NCI-H748 (cell line): Measurements from ENCODE around the gene PPM1L.
A peak's percentile ranks its signal among the peaks of the same experiment; 100 is the strongest.
"Not testable (repeated sequence)": the region's sequence is repeated elsewhere in the genome, so short reads cannot be mapped to it uniquely, and the experiment has no call there.

Experiments
- DNase-seq: peaks from one replicate; lab custom pipeline; 2025; ENCODE audit not compliant: unreplicated experiment; lab: John Stamatoyannopoulos, UW

The PPM1L gene

DNA sequence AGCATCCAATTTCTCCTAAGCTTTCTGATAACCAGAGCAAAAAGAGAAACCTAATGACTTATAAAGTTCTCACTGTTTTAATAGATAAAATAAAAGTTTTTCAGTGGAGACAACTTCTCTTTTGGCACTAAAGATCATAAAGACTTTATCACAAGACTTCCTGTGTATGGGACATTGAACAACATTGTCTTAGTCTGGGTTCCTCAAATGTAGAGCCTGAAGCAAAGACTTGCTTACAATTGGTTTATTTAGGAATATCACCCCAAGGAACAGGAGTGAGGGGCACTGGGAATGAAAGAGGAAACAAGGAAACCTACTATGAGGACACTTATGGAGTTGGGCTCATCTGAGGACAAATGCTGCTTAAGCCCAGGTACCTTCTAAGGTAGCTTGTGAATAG, 221.7 kb downstream of the PPM1L start:
- DNase-seq, result no peak

DNA sequence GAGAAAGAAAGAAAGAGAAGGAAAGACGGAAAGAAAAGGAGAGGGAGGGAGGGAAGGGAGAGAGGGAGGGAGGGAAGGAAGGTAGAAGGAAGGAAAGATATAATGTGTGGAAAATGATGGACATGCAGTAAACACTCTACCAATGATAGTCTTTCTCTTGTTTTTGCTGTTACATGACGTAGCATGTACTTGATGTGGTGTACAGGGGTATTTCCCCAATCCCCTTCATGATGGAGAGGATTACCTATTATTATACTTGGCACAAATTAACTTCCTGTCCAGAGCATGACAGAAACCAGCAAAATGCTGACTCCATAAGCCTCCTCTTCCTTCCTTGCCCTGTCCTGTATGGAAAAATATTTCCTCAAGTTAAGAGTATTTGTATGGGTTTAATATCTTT, 224.7 kb downstream of the PPM1L start:
- DNase-seq, result no peak

DNA sequence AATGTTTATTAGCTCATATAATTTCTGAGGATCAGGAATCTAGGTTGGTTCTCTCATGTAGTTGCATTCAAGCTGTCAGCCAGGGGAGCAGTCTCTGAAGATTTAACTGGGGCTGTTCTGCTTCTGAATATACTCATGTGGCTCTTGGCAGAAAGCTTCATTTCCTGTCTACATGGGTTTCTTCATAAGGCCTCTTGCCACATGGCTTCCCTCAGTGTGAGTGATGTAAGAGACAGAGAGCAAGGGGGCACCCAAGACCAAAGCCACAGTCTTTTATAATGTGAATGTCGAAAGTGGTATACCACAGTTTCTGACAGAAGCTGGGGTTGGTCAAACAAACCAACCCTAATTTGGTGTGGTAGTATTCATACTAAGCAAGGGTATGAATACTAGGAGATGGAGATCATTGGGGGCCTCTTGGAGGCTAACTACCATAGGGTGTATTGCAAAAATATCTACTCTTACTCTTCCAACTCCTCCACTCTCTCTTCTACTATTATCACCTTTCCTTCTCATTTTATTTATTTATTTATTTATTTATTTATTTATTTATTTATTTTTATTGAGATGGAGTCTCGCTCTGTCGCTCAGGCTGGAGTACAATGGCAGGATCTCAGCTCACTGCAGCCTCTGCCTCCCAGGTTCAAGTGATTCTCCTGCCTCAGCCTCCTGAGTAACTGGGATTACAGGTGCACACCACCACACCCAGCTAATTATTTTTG, 225.3 kb downstream of the PPM1L start:
- no peak for DNase-seq

DNA sequence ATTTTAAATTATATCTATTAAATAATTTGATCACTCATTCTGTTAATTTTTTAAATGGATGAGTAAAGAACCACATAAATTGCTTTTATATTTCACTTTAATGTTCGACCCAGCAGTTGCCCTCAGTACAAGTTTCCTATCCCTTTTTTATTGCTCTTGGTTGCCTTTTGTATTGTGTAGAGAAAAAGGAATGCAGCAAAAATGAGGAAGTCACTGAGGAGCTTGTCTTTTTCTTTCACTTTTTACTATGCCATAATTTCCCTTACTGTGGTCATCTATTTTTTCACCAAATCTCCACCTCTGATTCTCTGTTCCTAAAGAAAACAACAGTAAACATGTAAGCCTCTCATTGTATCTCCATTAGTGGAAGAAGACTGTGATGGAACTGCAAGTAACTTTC, 226.5 kb downstream of the PPM1L start:
- DNase-seq, result no peak

DNA sequence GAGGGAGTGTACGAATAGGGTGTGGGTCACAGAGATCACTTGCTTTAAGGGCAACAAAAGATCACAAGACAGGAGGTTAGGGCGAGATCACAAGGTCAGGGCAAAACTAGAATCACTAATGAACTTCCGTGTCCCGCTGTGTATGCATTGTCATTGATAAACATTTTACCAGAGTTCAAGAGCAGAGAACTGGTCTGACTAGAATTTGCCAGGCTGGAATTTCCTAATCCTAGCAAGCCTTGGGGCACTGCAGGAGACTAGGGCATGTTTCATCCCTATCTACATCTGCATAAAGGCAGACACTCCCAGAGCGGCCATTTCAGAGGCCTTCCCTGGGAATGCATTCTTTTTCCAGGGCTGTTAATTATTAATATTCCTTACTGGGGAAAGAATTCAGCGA, 227.9 kb downstream of the PPM1L start:
- not testable (repeated sequence) for DNase-seq

DNA sequence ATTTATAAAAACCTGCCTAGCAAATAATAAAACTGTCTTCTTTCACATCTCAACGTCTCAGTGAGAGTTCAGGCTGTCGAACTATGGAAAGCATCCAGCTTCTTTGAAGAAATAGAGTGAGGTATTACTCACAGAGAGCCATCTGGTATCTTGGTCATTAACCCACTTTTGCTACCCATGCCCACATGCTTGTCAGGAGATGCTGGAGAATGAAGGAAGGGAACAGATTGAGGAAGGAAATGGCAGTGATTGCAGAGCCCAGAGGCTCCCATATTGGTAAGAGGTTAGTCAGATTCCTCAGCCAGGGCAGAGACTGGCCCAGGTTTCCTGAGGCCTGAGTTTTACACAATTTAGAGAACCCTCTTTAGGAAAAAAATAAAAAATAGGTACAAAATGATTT, 230.0 kb downstream of the PPM1L start:
- no peak for DNase-seq

DNA sequence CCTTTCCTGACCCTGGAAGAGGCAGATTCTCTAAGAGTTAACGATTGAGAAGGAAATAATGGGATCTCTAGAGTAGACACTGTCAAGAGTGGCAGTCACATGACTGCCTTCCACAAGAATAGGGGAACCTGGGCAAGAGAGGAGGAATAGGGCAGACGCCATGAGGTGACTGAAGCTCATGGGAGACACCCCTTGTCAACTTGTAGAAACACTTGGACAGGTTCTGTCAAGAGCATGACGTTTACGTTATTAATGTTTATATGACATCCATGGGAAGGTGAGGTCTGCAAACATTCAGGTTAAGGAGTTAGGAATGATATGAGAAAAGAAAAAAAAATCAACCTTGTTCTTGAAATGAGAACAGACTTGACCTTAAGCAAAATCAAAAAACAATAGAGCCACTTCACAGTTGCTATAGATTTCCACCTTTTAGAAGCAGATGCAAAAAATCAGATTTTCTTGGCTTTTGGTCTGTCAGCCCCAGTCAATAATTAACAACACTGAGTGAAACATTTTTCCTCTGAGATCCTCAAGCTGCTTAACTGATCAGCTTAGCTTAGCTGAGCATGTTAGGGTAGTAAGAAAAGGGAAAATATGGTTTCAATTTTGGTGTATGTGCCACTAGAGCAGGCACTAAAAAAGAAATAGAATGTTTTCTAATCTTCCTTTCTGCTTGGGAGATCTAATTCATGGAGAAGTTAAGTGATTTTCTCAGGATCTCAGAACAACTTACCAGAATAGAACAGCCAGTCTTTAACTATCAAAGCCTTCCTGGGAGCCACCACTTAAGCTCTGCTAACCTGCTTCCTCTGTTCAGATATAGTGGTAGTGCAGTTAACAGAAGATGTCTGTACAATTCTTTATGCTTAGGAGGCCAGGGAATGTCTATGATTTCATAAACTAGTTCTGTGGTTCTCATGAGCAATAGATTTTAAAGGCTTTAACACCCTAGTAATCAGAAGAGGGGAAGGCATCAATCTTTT, 232.2 kb downstream of the PPM1L start:
- no peak for DNase-seq

DNA sequence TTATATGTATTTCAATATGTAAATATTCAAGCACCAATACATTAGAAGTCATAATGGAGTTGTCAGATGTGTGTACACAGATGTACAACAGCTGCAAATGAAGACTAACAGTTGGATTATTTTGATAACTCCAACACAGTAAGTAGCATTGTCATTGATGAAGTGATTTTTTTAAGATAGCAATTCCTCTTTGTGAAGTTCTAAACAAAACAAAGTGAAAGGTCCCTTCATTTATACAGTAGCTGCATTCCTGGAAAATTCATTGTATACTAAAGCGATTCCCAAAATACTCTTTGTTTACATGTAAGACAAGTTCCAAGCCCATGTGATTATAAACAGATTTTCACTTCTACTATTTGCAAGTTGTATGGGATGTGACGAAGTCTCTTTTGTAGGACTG, 234.4 kb downstream of the PPM1L start:
- DNase-seq, result no peak

DNA sequence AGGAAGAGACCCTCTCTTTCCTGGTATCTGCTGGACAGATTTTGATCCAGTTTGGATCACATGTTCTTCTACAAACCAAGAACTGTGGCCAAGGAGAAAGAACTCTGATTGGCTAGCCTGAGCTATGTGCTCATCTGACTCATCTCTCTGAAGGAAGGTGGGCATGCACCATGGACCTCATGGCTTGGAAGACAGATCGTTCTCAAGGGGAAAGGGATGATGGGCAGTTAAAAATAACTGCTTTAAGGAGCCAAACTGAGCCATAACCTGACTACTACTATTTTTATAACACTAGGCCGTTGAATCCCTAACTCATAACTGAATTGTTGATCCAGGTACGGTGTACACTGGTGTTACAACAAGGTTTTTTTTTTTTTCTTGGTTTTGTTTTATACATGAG, 236.7 kb downstream of the PPM1L start:
- DNase-seq, result no peak

DNA sequence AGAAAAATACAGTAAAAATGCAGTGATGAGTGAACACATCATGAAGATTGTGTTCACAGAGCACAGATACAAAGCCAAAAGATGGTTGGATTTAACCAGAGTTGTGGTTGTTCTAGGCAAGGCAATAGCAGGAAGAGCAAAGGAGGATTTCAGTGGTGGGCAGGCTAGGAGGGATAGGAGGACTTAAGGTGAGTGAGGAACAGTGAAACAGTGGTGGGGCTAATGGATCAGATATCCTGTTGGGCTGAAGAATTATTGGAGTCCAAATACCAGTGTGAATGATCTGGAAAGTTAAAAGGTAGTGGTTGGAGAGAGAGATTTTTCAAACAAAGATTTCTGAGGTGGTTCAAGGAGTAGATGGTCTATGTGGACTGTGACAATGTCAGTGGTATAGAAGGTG, 240.8 kb downstream of the PPM1L start:
- no peak for DNase-seq

DNA sequence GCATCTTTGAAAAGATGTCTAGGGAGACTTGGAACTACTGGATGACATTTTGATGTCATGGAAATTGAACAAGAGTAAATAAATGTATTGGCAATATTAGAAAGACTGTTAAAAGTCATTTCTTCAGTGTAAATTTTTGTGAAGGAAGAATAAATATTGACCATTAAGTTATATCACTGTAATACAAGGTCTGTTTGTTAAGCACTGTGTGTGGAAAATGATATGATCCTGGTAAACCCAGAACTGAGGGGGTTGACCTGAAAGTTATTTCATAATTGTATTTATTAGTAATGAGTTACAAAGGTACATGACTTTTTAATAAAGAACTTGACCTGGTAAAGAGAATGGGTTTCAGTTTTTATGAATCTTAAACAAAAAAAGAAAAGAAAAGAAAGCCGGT, 242.6 kb downstream of the PPM1L start:
- no peak for DNase-seq

DNA sequence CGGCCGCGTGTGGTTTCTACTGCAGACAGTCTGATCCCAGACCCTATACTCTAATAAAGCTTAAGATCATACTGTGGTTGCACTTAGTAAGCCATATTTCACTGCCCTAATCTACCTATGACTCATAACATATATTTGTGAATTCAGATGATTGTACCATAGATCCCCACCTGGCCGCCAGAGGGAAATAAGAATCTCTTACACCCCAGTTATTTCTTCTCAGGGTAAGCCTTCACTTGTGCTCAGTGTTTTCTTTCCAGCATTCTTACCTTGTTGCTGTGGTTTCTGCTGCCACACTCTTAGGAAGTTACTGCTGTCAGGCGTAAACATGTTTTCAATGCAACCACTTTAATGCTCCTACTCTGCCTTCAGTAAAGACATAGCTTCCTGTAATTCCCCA, 243.2 kb downstream of the PPM1L start:
- DNase-seq, result no peak

DNA sequence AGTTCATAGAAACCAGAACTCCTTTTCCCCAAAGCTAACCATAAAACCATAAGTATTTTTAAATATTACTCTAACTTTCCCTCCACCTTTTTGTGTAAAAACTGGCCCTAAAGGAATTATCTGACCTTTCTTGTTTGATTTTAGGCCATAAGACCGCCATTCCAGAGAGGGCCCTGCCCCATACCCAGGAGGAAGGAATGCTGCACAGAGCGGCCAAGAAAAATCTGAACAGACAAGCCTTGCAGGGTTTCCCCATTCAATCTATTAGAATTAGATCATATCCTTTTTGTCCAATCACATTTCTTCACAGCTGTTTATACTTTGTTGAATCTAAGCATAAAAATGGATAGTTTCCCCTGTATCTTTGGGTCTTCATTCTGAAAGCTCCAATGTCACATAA, 252.1 kb downstream of the PPM1L start:
- no peak for DNase-seq

DNA sequence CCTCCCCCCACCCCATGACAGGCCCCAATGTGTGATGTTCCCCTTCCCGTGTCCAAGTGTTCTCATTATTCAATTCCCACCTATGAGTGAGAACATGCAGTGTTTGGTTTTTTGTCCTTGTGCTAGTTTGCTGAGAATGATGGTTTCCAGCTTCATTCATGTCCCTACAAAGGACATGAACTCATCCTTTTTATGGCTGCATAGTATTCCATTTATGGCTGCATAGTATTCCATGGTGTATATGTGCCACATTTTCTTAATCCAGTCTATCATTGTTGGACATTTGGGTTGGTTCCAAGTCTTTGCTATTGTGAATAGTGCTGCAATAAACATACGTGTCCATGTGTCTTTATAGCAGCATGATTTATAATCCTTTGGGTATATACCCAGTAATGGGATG, 254.1 kb downstream of the PPM1L start:
- DNase-seq, result not testable (repeated sequence)

DNA sequence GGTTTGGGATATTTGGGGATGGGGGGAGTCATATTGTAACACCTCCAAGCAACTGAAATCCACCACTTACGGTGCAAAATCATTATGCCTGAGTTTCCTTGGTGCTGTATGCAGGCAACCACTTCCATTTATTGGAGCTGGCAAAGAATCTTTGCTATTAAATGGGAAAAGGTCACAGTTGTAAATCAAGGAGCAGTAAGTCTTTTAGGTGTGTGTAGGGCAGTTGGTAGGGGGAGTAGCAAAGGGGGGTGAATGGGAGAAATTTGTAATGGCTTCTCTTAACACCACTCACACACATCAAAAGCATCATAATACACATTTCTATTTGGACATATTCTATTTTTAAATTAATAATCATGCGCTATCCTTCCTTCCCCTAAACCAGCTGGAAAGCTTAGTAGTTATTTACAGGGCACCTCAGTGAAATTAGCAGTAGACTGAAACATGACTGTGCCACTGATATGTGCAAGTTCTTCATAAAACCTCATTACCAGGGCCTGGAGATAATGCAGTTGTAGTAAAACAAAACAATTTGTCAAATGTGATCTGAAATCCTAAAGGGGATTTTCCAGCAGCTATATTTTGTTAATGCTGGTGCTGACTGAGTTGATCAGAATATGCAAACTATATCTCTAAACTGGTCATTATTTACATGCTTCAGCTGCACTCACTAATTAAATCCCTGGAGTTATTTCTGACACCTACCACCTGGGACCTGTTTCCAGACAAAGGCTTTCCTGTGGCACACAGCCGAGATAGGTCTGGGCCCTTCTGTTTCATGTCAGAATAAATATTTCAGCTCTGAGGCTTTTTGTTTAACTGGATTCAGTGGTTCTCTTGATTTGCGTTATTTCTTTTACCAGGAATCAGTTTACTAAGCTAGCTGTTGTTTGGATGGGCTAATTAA, 259.1 kb downstream of the PPM1L start:
- peak; percentile 3 for DNase-seq

DNA sequence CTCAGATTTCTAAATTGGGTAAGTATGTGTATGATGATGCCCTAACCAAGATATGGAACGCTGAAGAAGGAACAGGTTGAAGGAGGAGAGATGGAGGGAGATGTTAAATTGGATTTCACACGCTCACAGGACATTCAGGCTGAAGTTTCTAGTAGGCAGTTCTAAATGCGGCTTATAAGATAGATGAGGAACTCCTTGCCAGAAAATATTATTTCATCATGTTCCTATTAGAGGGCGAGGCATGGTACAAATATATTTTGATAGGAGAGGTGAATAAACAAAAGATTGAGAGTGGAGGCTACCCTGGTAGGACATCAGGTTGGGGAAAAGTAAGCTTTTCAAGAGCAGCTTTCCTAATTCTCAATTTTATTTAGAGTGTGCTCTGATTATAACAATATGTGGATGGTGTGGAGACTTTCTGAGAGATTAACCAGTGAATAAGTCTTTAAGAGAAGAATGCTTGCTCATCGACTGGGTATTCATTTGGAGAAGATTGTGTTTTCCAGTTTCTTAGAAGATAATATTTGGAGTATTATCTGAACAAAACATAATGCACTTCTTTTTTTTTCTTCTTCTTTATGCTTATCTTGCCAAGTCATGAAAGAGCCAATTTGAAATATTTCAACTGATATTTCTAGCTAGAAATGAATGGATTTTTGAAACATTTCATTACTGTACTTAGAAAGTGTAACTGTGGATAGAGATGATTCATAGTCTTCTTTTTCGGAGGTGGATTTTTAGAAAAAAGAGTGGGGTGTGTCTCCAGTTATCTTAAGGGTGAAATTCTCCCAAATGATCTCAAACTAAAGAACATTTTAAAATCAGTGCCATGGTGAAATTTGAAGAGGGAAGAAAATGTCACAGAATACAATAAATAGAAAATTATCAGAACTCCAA, 260.6 kb downstream of the PPM1L start:
- DNase-seq, result no peak

DNA sequence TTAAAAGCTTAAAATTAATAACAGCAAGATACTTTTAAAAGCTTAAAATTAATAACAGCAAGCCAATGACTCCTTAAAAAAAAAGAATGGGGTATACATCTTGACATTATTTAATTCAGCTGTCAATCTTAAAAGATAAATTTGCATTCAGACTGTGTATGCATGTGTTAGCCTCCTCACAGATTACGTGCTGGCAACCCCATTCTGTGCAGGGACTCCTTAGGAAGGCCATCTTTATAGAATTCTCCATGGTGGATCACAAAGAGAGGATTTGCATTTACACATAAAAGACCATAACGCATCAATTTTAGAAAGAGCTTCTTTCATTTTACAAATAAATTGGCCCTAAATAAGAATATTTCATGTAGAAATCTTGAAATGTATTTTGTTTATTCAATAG, 261.9 kb downstream of the PPM1L start:
- DNase-seq, result no peak

DNA sequence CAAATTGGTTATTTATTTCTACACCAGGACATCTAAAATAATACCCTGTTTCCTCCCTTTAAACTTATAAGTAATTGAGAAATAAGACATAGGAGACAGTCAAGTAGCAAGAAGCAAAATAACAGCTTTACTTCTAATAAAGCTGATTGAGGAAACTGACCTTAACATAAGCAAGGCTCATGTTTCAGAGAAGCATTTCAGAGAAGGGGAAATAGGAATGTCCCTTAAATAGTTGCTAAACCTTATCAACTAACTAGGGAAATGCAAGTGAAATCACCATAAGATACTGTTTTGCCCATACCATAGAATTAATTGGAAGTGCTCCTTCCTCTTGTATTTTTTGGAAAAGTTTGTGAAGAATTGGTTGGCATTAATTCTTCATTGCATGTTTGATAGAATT, 264.2 kb downstream of the PPM1L start:
- no peak for DNase-seq

DNA sequence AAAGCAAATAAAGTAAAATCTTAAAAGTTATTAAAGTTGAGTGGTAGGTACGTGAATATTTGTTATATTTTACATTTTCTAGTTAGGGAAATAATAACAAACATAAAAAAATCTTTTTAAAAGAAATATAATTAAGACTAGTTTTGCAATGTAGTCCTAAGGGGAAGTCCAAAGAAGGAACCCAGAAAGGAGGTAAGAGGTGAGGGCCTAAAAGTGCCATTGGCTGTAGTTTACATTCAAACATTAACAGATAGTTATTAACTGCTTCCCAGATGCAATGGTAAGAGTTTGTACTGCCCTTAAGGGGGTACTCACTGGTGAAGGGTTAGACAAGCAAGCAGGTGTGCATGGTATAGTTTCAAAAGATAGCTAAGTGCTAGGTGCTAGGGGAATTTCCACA, 269.9 kb downstream of the PPM1L start:
- no peak for DNase-seq
